Bronchial epithelial cell (primary cell): Measurements from ENCODE around the gene SP6. TPM values are rescaled to one million over a fixed set of nuclear protein-coding genes. Genes with fewer than 3 reads are reported as not detected.

Experiments
- DNase-seq: peaks from one replicate; pipeline ENCODE4 v3.0.0-alpha.2; 2010; ENCODE audit warnings: low read depth
- FAIRE-seq: peaks from 2 replicates; lab custom pipeline; 2011; peaks lifted over from hg19 to GRCh38; lab: Jason Lieb, UNC
- H3K27me3 ChIP-seq: 2 replicates; pipeline ENCODE4 v1.5.1; 2011; ENCODE audit warnings: low read length; ENCODE audit not compliant: control insufficient read depth, insufficient read depth
- H3K36me3 ChIP-seq: 2 replicates; pipeline ENCODE4 v1.5.1; 2011; ENCODE audit warnings: low read length; ENCODE audit not compliant: control insufficient read depth, insufficient read depth
- H3K4me3 ChIP-seq: 2 replicates; pipeline ENCODE4 v1.5.1; 2011; ENCODE audit warnings: mild to moderate bottlenecking, low read depth, low read length, control low read depth
- total RNA-seq: library from RNA; depleted of rRNA; stranded (reverse); fragments of >200 nt; gene quantifications from 2 replicates; pipeline ENCODE4 v1.2.1, GENCODE V29; 2014
- TF ChIP-seq, protein P1 (sequence below): IDR thresholded peaks from 2 replicates; pipeline ENCODE4 v1.5.1; 2011; ENCODE audit warnings: mild to moderate bottlenecking, moderate library complexity, low read length, control low read depth, inconsistent platforms; ENCODE audit not compliant: insufficient read depth, severe bottlenecking

Gene SP6
- total RNA-seq, 1 donor from 2014 or later = 0.79 TPM

DNA sequence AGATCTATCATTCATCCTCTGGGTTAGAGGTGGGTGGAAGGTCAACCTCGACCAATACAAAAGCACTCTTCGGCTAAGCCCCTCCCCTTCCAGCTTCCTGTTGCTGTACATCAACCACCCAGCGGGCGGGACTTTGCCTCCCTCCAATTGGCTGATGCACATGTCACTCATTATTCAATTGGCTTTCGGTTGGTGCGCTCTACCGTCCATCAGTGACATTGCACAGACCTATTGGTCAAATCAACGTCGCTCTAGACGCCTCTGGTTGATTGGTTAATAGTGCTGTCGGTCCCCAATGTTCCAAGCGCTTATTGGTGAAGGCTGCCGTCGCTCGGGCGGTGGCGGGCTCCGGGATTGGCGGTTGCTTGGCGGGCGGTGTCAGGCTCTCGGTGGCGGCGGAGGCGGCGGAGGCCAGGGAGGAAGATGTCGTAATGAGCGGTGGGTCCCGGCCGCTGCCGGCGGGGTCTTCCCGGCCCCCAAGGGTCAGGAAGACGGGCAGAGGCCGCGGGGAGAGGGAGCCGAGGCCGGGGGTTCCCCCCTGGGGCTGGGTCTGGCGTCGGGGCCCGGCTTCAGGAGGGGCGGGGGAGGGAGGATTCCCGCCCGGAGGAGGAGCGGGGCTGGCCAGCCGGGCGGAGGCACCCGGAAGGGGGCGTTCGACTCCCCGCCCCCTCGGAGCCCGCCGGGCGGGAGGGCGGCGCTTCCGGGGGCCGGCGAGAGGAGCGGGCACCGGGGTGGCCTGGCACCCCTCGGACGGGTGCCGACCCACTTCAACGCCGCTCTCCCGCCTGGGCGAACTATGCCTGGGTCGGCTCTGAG, 45.1 kb upstream of the SP6 start, which contains the start of gene SP2:
TSS of gene SP2 (plus strand) at position 381 of the 816 bp plus-strand sequence. CDS start at position 432, 51 bp downstream.
- Histone ChIP-seq H3K27me3 (no peaks in the 10 kb centered on the region), H3K36me3 (peaks cover 5% of the 10 kb centered on the region), H3K4me3 (peak within 1 kb of the TSS; percentile 97)
- DNase-seq (peak; percentile 100), FAIRE-seq (peak; percentile 94)
- TF ChIP-seq, protein P1, sequence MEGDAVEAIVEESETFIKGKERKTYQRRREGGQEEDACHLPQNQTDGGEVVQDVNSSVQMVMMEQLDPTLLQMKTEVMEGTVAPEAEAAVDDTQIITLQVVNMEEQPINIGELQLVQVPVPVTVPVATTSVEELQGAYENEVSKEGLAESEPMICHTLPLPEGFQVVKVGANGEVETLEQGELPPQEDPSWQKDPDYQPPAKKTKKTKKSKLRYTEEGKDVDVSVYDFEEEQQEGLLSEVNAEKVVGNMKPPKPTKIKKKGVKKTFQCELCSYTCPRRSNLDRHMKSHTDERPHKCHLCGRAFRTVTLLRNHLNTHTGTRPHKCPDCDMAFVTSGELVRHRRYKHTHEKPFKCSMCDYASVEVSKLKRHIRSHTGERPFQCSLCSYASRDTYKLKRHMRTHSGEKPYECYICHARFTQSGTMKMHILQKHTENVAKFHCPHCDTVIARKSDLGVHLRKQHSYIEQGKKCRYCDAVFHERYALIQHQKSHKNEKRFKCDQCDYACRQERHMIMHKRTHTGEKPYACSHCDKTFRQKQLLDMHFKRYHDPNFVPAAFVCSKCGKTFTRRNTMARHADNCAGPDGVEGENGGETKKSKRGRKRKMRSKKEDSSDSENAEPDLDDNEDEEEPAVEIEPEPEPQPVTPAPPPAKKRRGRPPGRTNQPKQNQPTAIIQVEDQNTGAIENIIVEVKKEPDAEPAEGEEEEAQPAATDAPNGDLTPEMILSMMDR = no peak

DNA sequence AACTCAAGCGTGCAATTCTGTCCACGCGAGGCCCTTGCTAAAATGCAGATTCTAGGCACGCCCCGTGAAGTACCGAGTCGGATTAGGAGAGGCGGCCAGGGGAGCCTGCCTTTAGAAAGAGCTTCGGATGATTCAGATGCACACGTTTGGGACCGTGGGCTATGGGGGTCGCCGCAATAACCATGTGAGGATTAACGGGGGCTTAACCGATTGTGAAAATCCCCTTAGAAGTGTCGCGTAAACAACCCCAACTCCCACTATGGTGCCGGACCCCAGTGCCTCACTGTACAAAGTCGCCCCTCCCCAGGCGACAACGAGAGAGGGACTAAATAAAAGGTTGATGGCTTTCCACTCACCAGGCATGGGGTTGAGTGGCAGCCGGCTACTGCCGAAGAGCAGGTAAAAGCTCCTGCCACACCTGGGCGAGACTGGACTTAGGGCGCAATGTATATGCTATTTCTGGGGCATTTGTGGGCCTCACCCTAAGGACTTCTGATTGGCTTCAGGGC, 44.4 kb upstream of the SP6 start:
- Histone ChIP-seq H3K36me3 (peaks cover 5% of the 10 kb centered on the region), H3K4me3 (peak overlapping the region; percentile 65), H3K27me3 (no peaks in the 10 kb centered on the region)
- DNase-seq (no peak), FAIRE-seq (no peak)
- TF ChIP-seq, protein P1 = no peak

DNA sequence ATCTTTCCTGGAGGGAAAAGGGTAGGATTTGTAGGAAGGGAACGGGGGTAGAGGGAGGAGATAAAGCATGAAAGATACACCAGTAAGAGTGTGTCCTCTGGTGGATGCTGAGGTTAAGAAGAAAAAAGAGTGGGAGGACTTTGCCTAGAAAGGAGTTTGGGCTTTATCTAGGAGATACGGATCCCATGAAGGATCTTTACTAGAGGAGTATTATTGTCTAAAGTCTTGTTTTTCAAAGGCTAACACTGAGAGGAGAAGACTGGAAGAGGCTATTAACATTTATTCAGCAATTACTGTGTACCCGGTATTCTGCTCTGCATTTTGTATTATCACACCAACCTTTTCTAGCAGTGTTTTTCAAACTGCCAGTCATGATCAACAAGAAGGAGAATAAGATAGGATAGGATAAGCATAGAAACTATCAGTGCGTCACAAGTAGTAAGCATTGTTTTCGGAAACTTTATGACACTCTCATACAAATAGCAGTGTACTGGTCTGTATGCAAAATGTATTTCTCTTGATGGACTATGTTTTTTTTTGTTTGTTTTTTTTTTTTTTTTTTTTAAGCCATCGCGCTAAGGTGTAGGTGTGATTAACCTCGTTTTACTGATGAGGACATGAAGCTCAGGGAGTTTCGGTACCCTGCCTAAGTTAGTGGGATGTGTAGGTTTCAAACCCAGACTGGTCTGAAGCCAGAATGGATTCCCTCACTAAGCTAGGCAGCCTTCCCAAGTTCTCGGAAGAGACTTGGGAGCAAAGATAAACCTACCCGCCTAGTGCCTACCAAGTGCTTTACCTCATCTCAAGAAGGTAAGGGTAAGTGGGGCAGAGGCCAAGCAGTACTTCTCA, 43.8 kb upstream of the SP6 start:
- H3K27me3 ChIP-seq = no peaks in the 10 kb centered on the region
- TF ChIP-seq, protein P1 = no peak
- peak; percentile 24 for DNase-seq
- H3K36me3 ChIP-seq = peaks cover 4% of the 10 kb centered on the region
- no peak for FAIRE-seq
- H3K4me3 ChIP-seq = peak overlapping the region; percentile 65

DNA sequence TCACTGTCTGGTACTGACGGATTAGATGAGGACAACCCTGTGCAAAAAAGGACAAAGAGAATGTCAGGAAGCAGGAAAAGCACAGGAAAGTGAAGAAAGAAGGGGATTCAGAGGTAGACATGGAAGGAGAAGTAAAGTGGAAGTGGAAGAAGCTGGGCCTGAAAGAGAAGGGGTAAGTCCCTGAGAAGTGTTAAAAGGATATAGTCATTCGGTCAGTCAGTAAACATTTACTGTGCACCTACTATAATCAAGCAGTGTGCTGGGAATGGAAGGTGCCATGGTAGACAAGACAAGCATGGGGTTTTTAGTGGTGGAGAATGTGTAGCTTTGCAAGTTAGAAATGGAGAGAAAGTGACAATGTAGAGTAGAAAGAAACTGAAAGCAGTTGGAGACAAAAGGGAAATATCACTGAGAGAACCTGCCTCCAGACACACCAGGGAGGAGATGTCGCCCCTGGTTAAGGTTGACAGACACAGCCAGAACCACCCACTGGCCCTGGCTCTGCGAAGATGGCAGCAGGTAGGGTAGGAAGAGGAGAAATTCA, 40.7 kb upstream of the SP6 start:
- DNase-seq = no peak
- TF ChIP-seq, protein P1 = no peak
- no peaks in the 10 kb centered on the region for H3K27me3 ChIP-seq
- H3K36me3 ChIP-seq = no peaks in the 10 kb centered on the region
- FAIRE-seq = no peak
- H3K4me3 ChIP-seq = no peak overlapping the region

DNA sequence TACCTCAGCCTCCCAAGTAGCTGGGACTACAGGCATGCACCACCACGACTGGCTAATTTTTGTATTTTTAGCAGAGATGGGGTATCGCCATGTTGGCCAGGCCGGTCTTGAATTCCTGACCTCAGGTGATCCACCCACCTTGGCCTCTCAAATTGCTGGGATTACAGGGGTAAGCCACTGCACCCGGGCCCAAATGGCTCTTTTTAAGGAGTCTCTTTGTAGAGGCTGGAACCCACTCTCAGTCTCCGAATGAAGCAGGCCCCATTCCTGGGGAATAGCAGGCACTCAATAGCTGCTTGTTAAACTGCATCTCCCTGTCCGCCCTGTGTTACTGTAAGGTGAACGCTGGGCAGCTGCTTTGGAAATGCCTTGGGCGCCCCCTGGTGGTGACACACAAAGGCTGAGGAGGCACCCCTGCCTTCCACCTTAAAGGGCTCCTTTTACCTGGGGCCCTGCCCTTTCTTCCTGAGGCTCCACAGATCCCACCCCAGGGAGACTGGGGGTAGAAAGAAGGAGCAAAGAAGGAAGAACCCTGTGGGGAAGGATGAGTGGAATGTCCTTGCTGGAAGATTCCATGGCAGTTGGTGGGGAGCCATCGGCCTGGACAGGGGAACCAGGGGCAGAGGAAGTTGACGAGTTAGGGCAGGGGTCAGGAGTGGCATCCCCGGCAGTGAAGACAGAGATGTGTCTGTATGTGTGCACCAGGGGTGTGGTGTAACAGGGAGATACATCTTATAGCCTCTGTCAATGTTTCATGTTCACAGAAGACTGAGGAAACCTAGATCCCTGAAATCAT, 39.0 kb upstream of the SP6 start:
- FAIRE-seq (no peak), DNase-seq (peak; percentile 62)
- TF ChIP-seq, protein P1 = peak; percentile 95
- no peak overlapping the region for H3K4me3 ChIP-seq
- no peaks in the 10 kb centered on the region for H3K36me3 ChIP-seq
- no peaks in the 10 kb centered on the region for H3K27me3 ChIP-seq
